Embryonic facial prominence (tissue), 1 donor: ENCODE measurements around the gene CTRB2.
A peak's percentile ranks its signal among the peaks of the same experiment; 100 is the strongest.
"Not testable (repeated sequence)": the region's sequence is repeated elsewhere in the genome, so short reads cannot be mapped to it uniquely, and the experiment has no call there.

ENCODE experiments used
- DNase-seq: peaks from one replicate; pipeline ENCODE4 v3.0.0-alpha.2; 2016; ENCODE audit errors: extremely low spot score

The CTRB2 gene

GRCh38 chr16:75242436-75243078, 35.6 kb upstream of the CTRB2 start:
- DNase-seq, result not testable (repeated sequence)

GRCh38 chr16:75241955-75242354, 35.0 kb upstream of the CTRB2 start:
- DNase-seq, result no peak

DNA sequence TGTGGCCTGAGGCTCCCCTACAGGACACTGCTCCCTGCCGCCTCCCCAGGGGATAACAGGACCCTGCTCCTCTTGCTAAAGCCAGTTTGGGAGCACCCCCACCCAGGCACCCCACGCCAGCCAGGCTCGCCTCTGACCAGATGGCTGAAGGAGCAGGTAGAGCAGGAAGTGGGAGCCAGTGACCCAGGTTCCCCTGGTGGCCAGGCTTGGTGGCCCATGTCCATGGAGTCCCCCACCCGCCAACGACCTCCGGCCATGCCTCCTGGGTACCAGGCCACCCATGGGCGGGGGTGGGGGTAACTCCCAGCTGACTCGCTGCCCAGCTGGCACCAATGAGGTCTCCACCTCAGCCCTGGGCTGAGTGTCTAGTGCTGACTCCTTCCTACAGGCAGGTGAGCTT, 34.5 kb upstream of the CTRB2 start:
- DNase-seq, result no peak

DNA sequence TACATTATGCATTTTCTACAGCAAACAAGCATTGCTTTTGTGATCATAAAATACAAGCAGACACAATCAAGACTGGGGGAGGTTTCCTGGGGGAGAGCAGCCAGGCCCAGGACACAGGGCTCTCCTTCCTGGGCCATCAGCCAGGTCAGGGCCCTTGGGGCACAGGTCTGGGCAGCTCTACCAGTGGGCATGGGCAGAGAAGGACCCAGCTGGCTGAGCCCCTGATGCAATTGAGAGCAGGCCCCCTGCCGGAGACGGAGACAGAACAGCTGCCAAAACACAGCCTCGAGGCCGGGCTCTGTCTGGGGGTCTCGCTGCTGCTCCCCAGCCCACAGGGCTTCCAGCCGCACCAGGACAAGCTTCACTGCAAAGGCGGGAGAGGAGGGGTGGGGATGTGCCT, 33.7 kb upstream of the CTRB2 start:
- not testable (repeated sequence) for DNase-seq

- DNase-seq, result no peak
Measured at GRCh38 chr16:75239542-75240122, 32.7 kb upstream of the CTRB2 start.

GRCh38 chr16:75238853-75239541, 32.0 kb upstream of the CTRB2 start:
- no peak for DNase-seq

- peak; percentile 76 for DNase-seq
Measured at GRCh38 chr16:75238132-75238852, 31.3 kb upstream of the CTRB2 start.

DNA sequence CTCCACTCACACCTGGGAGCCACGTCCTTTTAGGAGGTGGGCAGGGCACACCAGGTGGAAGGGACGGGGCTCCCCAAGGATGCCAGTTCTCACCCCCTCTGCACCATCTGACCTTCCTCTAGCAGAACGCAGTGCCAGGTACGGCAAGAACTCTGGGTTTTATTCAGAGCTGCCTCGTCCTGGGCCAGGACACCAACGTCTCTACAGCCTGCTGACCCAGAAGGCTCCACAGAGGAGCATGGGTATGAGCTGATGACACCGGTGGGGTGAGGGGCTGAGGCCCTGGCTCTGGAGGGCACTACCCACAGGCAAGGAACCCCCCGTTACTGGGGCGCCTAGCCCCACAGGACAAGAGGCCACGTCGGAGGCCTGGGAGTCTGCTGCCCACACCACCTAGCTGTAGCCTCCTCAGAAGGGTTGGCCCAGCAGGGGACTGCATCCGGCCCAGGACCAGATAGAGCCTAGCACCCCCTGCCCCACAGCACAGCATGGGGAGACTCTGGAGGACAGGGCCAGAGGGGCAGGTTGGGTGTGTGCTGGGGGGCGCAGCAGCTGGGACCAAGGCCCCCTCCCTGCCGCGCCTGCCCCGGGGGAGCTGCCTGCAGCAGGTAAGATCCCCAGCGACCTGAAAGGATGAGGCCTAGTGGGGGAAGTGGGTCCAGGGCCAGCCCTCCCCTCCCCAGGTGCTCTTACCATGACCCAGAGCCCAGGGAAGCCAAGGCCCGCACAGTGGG, 30.6 kb upstream of the CTRB2 start:
- DNase-seq, result no peak

- no peak for DNase-seq
Measured at GRCh38 chr16:75236736-75237397, 29.9 kb upstream of the CTRB2 start.

GRCh38 chr16:75236232-75236631, 29.3 kb upstream of the CTRB2 start:
- no peak for DNase-seq

DNA sequence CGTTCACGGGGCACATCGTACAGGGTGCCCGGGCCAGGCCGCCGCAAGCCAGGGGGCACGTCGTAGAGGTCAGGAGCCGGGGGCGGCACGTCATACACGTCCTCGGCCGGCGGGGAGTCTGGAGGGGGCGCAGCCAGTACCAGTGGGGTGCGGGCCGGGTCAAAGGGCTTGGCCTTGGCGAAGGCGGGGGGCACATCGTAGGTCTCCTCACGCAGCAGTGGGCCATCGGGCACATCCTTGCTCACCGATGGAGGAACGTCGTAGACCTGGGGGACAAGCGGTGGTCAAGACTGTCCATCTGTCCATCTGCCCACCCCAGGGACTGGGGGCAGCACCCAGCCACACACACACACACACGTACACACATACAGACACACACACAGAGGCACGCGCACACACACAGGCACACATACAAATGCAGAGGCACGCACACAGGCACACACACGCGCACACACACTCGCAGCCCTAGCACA, 28.8 kb upstream of the CTRB2 start:
- DNase-seq, result no peak

DNA sequence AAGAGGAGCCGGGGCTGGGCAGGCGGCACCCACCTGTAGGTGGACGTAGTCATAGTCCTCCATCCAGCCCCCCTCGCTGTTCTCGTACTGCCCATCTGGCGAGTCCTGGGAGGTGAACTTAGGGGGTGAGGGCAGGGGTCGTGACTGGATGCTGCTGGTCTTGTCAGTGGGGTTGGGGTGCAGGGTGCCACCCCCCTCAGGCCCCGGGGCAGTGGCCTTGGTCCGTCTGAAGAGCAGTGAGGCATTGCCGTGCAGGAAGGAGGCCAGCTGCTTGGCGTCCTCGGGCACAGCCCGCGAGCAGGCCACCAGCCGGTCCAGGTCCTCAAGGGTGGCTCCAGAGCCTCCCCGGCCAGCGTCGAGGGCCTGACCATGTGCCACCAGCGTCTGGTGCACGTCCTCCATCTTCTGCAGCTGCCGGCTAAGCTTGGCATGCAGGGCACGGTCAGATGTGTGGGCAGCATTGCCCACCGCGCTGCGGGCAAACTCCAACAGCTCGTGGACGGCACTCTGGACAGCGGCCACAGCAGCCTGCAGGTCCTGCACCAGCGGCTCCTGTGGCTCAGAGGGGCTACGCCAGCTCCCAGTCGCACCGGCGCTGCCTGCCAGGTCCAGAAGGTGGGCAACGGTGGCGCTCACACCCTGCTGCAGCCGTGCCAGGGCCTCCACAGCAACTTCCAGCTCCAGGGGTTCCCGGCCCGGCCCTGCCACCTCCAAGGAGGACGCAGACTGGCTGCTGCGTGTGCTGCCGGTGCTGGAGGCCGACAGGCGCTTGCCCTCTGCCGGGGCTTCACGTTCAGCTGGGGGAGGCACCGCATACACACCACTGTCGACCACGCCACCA, 28.1 kb upstream of the CTRB2 start:
- no peak for DNase-seq

GRCh38 chr16:75233611-75233938, 26.6 kb upstream of the CTRB2 start:
- no peak for DNase-seq

DNA sequence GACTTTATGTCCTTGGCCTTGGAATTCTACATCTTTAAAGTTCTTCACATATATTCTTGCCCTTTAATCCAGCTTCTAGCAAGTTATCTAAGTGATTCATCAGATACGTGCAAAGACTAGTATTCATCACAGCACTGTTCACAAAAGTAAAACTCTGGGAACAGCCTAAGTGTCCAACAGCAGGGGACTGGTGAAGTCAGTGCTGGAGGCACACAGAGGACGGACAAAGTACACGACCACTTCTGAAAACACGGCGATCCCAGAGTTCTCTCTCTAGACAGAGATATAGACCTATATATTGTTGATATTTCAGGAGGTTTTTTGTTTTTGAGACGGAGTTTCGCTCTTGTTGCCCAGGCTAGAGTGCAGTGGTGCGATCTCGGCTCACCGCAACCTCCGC, 24.6 kb upstream of the CTRB2 start:
- no peak for DNase-seq

DNA sequence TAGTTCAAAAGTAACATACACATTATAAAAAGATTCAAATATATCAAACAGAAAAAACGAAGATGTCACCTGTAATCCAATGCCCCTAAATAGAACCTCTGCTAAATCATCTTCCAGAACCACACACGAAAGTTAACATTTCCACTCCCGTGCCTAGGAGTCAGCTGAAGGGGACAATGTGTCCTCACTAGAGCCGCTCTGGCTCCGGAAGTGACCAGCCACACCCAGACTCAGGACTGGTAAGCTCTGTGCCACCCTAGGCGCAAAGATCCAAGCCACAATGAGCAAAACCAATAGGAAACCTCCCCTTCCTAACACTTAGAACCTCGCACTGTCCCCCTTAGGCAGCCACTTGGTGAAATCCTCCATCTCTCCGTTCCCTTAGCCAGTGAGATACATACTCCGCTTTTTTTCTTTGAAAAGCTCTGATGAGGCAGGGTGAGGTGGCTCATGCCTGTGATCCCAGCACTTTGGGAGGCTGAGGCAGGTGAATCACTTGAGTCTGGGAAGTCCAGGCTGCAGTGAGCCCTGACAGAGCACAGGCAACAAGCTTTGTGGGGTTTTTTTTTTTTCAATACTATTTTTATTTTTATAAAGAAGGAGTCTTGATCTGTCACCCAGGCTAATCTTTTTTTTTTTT, 23.6 kb upstream of the CTRB2 start:
- no peak for DNase-seq

DNA sequence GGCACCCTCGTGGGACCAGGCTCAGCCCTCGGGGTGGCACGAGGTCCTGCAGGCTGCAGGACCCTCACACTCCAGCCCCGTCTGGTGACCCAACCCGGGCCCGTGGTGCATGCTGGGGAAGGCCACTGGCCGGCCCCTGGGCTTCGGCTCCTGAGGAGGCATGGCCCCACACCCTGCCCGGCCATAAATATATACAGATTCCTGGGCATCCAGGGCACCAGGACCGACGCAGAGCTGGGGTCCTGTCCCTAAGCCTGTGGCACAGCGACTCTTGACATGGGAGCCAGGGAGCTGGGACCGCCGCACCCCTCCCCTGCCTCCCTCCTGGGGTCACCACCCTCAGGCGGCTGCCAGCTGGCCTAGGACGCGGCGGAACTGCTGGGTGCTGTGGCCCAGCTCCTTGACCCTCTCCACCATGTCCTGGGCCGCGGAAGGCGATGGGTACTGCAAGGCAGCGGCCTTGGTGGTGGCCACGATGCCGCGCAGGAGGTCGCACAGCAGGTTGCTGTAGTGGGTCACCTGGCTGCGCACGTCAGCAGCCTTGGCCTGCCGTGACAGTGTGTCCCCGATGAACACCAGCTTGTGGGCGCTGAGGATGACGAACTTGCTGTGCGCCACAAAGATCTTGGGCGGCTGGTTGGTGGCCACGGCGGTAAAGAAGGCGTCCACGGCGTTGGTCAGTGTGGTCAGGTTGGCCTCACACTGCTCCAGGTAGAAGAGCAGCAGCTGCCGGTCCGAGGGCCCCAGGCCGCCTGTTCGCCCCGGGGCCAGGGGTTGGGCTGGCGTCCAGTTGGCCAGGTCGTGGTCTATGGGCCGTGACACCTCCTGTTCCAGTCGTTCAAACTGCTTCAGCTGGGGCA, 22.4 kb upstream of the CTRB2 start:
- DNase-seq, result no peak

DNA sequence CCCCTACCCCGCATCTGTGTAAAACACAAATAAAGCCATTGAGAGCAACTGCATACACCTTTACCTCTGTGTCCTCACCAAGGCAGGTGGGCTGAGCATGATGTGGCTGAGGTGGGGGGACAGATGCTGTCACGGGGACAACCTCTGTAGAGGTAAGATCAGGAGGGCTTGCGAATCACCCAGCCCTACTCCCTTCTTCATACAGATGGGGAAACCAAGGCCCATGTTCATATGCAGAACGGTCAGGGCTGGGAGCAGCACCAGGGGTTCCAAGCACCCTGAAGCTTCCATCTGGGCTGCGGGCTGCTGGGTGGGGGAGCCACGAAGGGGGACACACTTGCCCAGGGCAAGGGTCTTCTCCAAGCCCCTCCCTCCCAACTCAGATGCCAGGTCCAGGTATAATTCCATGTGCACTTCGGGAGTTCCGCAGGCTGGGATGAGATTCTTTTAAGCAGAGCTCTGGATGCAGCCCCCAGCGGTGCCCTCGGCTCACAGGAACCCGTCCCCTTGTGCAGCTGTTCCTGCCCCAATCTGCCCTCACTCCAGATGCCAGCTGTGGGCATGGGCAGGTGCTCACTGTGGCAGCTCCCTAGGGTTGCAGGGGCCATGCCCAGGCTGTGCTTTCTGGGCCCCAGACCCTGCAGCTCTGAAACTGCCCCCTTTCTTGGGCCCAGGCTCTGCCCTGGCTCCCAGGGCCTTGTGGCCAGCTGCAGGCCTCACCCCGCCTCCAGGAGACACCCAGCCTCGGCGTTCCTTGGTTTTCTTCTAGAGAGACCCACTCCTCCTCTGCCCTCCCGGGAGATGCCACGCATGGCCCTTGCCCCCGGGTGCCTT, 21.4 kb upstream of the CTRB2 start:
- no peak for DNase-seq
